Measurements from ENCODE around the gene SPTLC1. TPM values are rescaled to one million over a fixed set of nuclear protein-coding genes. Genes with fewer than 3 reads are reported as not detected.

Gene SPTLC1
- total and polyA plus RNA-seq, 2 donors (not counting 1 experiment from before 2014, with no cell fraction given), result 26.6 to 53.5 TPM

- no peak overlapping the region for H3K9ac ChIP-seq (ENCODE audit: low read length)
- Mint-ChIP-seq H3K4me1 (no peaks in the 10 kb centered on the region), H3K27ac (no peak overlapping the region), H3K9me3 (ENCODE audit: insufficient read depth) (no peaks in the 10 kb centered on the region), H3K4me3 (no peak overlapping the region), H3K27me3 (peaks cover 24% of the 10 kb centered on the region)
- WGBS (ENCODE audit: insufficient coverage), result 75% methylated on average over 2 of the region's 6 CpGs
- H4K20me1 ChIP-seq (ENCODE audit: control insufficient read depth, insufficient read depth, low read length, poor library complexity, severe bottlenecking), result no peaks in the 10 kb centered on the region
- intact Hi-C loops (cut with micrococcal nuclease), result no loop called here
- H3K79me2 ChIP-seq (ENCODE audit: control insufficient read depth, insufficient read depth, low read length), result no peaks in the 10 kb centered on the region
- no peak overlapping the region for H3K4me3 ChIP-seq (ENCODE audit: control extremely low read depth in 1 of 5, extremely low read depth in 1 of 5, insufficient read depth in 1 of 5, low read depth in 2 of 5, low read length in 4 of 5)
- H3K9me3 ChIP-seq (ENCODE audit: control extremely low read depth in 1 of 3, control insufficient read depth in 2 of 3, insufficient read depth in 1 of 3, low read length in 2 of 3), result peaks cover 0 to 4% (median 0%) of the 10 kb centered on the region in 3 donors
- H3K36me3 ChIP-seq (replicated peaks in 1 of 2; ENCODE audit: control extremely low read depth in 1 of 2, control insufficient read depth in 1 of 2, extremely low read depth in 1 of 2, insufficient read depth in 2 of 2, low read length in 1 of 2), result no peaks in the 10 kb centered on the region
- POLR2A ChIA-PET, result no interaction called here
- TF ChIP-seq EZH2 (IDR thresholded peaks at IDR 0.05; ENCODE audit: borderline replicate concordance, insufficient read depth, low read depth, low read length, poor library complexity, severe bottlenecking), result no peak
- TF ChIP-seq, protein P1, sequence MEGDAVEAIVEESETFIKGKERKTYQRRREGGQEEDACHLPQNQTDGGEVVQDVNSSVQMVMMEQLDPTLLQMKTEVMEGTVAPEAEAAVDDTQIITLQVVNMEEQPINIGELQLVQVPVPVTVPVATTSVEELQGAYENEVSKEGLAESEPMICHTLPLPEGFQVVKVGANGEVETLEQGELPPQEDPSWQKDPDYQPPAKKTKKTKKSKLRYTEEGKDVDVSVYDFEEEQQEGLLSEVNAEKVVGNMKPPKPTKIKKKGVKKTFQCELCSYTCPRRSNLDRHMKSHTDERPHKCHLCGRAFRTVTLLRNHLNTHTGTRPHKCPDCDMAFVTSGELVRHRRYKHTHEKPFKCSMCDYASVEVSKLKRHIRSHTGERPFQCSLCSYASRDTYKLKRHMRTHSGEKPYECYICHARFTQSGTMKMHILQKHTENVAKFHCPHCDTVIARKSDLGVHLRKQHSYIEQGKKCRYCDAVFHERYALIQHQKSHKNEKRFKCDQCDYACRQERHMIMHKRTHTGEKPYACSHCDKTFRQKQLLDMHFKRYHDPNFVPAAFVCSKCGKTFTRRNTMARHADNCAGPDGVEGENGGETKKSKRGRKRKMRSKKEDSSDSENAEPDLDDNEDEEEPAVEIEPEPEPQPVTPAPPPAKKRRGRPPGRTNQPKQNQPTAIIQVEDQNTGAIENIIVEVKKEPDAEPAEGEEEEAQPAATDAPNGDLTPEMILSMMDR (IDR thresholded peaks at IDR 0.05), result no peak
- no peaks in the 10 kb centered on the region for H3K27me3 ChIP-seq (replicated peaks in 1 of 4; ENCODE audit: control extremely low read depth in 1 of 4, control insufficient read depth in 3 of 4, insufficient read depth in 4 of 4, low read length in 3 of 4)
- ATAC-seq (ENCODE audit: low read depth) (no peak), DNase-seq (no peak)
- no peak overlapping the region for H2AFZ ChIP-seq (ENCODE audit: insufficient read depth, low read depth, low read length, poor library complexity, severe bottlenecking)
- no peaks in the 10 kb centered on the region for H3K4me1 ChIP-seq (ENCODE audit: control insufficient read depth in 2 of 2, insufficient read depth in 2 of 2, low read length in 2 of 2)
- CTCF ChIA-PET, result no interaction called here
- no peak overlapping the region for H3K27ac ChIP-seq (ENCODE audit: low read length in 2 of 2)
- H3K4me2 ChIP-seq (replicated peaks; ENCODE audit: low read depth, low read length, poor library complexity, severe bottlenecking), result no peak overlapping the region
Observed at GRCh38 chr9:92001244-92001643, 114.0 kb downstream of the SPTLC1 start.

GRCh38 chr9:91995000-91995655, 120.1 kb downstream of the SPTLC1 start:
- no peaks in the 10 kb centered on the region for H3K9me3 Mint-ChIP-seq (ENCODE audit: insufficient read depth)

More at GRCh38 chr9:91995000-91995655, 120.1 kb downstream of the SPTLC1 start:
- Histone ChIP-seq H2AFZ (ENCODE audit: insufficient read depth, low read depth, low read length, poor library complexity, severe bottlenecking) (no peak overlapping the region), H3K9me3 (ENCODE audit: control extremely low read depth in 1 of 3, control insufficient read depth in 2 of 3, insufficient read depth in 1 of 3, low read length in 2 of 3) (no peaks in the 10 kb centered on the region), H3K36me3 (replicated peaks in 1 of 2; ENCODE audit: control extremely low read depth in 1 of 2, control insufficient read depth in 1 of 2, extremely low read depth in 1 of 2, insufficient read depth in 2 of 2, low read length in 1 of 2) (no peaks in the 10 kb centered on the region), H3K9ac (ENCODE audit: low read length) (no peak overlapping the region), H3K27me3 (replicated peaks in 1 of 4; ENCODE audit: control extremely low read depth in 1 of 4, control insufficient read depth in 3 of 4, insufficient read depth in 4 of 4, low read length in 3 of 4) (no peaks in the 10 kb centered on the region), H3K4me2 (replicated peaks; ENCODE audit: low read depth, low read length, poor library complexity, severe bottlenecking) (no peak overlapping the region), H3K4me1 (ENCODE audit: control insufficient read depth in 2 of 2, insufficient read depth in 2 of 2, low read length in 2 of 2) (no peaks in the 10 kb centered on the region), H4K20me1 (ENCODE audit: control insufficient read depth, insufficient read depth, low read length, poor library complexity, severe bottlenecking) (no peaks in the 10 kb centered on the region), H3K4me3 (ENCODE audit: control extremely low read depth in 1 of 5, extremely low read depth in 1 of 5, insufficient read depth in 1 of 5, low read depth in 2 of 5, low read length in 4 of 5) (no peak overlapping the region), H3K79me2 (ENCODE audit: control insufficient read depth, insufficient read depth, low read length) (no peaks in the 10 kb centered on the region), H3K27ac (ENCODE audit: low read length in 2 of 2) (no peak overlapping the region)
- H3K27me3 Mint-ChIP-seq, result peaks cover 26% of the 10 kb centered on the region
- 7% methylated on average over 5 of the region's 8 CpGs for WGBS (ENCODE audit: insufficient coverage)
- no peak for DNase-seq
- no peak overlapping the region for H3K27ac Mint-ChIP-seq
- intact Hi-C loops (cut with micrococcal nuclease), result no loop called here
- ATAC-seq (ENCODE audit: low read depth), result no peak
- no peak overlapping the region for H3K4me3 Mint-ChIP-seq
- TF ChIP-seq, protein P1 (IDR thresholded peaks at IDR 0.05), result no peak
- no peak for TF ChIP-seq EZH2 (IDR thresholded peaks at IDR 0.05; ENCODE audit: borderline replicate concordance, insufficient read depth, low read depth, low read length, poor library complexity, severe bottlenecking)
- POLR2A ChIA-PET, result no interaction called here
- CTCF ChIA-PET, result no interaction called here
- no peaks in the 10 kb centered on the region for H3K4me1 Mint-ChIP-seq
